Central memory CD4-positive, alpha-beta T cell (primary cell): Measurements from ENCODE around the gene CHD5.

Source experiments
- DNase-seq: peaks from one replicate; pipeline ENCODE4 v3.0.0; 2022

The CHD5 gene

GRCh38 chr1:6096243-6097116 lies 83.6 kb downstream of the CHD5 start:
- DNase-seq = no peak

DNA sequence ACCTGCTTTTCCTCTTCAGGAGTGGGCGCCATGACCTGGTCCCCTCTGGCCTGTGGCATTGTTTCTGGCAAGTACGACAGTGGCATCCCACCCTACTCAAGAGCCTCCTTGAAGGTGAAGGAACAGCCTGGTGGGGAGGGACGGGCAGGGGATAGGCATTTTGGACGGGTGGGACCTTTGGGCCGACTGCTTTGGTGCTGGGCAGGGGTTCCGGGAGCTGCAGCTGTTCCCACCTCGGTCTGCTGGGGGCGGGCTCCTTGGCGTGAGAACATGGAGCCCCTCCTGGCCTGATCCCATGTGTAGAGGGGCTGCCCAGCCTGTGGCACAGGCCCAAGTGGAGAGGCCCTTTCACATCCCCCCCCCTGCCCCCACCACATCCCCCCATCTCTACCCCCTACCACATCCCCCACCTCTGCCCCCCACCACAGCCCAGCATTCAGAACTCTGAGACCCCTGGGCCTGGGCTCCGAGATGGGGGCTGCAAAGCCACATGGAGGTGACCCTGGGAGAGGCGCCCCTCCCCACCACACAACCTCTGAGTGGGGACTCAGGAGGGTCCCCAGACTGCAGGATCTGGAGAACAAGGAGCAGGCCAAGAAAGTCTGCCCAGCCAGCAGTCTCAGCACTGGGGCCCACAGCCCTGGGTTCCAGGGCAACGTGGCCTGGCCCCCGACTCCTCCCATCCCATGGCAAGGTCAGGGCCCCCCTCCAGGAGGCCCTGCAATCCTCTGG lies 84.4 kb downstream of the CHD5 start:
- DNase-seq = no peak

DNA sequence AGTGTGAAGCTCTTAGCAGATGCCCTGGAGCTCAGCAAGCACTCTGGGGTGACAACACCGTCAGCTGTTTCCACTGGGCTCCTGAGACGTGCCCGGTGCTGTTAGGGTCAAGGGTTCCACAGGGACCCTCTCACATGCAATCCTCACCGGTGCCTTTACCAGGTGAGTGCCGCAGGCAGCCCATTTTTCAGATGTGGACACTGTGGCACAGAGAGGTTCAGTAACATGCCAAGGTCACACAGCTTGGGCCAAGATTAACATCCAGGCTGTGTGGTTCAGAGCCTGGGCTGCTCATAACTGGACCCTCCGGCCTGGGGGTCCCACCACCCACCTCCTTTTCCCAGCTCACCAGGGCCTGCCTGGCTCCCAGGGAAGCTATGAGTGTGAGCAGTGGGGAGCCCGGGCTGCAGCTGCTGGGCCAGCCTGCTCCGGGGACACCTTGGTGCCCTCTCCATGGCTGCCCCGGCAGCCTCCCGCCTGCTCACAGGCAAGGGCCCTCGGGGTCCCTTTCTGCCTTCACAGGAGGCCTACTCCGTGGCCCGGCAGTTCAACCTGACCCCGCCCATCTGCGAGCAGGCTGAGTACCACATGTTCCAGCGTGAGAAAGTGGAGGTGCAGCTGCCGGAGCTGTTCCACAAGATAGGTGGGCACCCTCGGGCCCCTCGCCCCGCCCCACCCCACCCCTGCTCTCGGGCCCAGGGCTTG lies 85.2 kb downstream of the CHD5 start:
- DNase-seq = no peak

GRCh38 chr1:6094246-6094645 lies 85.9 kb downstream of the CHD5 start:
- DNase-seq = no peak

DNA sequence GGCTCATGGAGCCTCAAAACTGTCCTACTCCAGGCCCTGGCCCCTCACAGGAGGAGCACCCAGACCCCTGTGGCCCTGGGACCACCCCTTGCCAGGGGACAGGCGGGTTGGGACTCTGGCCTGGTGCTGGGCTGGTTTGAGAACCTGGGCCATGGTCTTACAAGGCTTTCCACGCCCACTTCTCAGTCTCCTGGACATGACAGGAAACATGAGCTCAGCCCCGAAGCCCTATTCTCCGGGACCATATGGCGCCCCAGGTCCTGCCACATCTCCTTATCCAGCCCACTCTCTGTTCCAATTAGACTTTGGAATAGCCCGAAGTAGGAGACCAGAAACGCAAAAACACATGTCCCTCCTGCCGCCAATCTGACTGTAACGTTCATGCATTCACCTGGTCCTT lies 86.5 kb downstream of the CHD5 start:
- no peak for DNase-seq

DNA sequence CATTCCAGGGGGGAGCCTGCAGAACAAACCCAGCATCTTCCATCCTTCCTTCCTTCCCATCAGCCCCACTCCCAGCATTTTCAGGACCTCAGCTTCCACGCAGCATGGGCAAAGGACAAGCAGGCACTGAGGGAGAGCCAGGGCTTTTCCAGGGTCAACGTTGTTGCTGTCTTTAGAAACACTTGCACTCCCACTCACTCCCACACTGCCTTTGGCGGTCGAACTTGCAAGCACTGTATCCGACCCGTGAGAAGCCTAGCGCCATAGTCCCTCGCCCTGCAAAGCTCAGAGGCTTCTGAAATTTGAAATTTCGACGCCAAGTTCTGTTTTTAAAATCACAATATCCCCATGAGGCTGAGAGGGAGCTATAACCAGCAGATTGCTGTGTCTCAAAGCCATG lies 87.0 kb downstream of the CHD5 start:
- no peak for DNase-seq

- no peak for DNase-seq
Observed at GRCh38 chr1:6092211-6092610, 87.9 kb downstream of the CHD5 start.

DNA sequence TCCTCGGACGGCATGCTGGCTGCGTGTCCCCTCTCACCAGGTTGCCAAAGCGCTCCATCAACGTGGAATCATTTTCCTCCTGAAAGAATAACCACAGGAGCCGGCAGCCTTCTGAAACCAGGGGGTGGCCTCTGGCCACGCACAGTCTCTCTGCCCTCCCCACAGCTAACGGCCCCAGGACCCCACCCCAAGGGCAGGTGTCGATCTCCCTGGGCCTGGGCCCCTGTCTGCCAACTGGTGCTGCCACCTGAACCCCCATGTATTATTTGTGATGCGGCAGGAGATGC lies 88.4 kb downstream of the CHD5 start:
- no peak for DNase-seq

DNA sequence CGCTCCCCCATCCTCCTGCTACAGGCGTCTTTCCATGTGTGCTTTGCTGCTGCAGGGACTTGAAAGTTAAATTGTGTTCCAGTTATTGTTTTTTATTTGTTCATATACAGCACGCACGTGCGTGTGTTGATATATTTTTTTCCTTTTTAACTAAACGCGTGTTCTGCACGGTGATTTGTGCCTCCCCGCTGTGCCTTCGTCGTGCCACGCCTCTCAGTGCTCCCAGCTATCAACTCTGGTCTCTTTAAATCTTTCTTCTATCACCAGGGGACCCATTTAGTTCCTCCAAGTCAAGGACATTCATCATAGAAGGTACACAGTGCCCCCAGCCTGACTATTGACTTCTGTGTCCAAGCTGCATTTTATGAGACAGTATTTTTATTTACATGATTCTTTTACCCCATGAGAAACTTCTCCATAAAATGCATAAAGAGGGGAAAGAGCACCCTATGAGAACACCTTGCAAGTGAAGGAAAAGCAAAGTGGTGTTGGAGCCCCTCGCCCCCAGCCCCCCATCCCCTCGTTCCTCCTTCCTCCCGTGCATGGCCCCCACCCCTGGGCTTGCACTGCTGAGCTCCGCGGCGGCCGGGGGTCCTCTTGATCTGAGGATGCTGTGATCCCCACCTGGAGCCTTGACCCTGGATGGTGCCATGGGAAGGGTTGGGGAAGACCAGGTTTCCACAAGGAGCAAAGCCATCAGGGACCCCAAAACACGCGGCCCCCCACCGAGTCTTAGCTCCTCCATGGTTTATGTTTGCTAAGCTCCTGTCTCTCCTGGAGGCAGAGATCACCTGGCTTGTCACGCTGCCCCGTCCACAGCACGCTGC lies 88.9 kb downstream of the CHD5 start:
- DNase-seq = no peak

DNA sequence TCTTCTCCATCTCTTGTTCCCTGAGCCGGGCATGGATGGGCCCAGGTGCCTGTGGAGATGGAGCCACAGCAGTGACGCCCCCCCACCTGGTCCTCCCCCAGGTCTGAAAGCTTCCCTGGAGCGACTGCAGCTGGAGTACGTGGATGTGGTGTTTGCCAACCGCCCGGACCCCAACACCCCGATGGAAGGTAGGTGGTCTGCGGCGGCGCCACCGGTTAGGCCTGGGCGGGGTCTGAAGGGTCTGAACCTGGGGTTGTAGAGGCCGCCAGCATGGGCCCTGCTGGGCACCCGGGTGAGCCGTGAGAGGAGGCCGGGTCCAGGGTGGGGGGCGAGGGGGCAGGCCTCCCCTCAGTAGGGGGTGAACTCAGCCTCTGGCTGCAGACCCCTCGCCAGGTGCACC lies 89.8 kb downstream of the CHD5 start:
- no peak for DNase-seq

DNA sequence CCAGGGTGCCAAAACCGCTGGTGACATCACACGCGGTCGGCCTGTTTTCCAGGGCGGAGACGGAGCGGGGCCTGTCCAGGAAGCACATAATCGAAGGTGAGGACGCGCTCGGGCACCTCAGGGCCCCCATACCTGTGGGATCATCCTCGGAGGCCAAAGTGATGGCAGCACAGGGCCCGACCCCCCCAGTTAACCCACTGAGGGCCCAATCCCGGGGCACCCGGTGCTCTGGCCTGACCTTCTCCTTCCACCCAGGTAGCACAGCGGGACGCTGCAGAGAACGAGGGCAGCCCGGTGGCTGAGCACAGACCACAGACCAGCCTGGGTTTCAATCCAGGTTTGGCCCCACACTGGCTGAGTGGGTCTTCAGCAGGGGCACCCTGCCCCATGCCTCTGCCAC lies 91.2 kb downstream of the CHD5 start:
- DNase-seq = no peak

DNA sequence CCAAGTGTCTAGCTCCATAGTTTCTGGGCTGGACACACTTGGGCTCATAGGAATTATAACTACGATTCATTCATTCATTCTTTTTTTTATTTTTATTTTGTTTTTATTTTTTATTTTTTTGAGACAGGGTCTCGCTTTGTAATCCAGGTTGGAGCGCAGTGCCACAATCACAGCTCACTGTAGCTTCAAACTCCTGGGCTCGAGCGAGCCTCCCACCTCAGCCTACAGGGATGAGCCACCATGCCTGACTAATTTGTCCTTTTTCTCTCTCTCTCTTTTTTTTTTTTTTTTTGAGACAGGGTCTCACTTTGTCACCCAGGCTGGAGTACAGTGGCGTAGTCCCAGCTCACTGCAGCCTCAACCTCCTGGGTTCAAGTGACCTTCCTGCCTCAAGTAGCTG lies 92.2 kb downstream of the CHD5 start:
- DNase-seq = no peak

DNA sequence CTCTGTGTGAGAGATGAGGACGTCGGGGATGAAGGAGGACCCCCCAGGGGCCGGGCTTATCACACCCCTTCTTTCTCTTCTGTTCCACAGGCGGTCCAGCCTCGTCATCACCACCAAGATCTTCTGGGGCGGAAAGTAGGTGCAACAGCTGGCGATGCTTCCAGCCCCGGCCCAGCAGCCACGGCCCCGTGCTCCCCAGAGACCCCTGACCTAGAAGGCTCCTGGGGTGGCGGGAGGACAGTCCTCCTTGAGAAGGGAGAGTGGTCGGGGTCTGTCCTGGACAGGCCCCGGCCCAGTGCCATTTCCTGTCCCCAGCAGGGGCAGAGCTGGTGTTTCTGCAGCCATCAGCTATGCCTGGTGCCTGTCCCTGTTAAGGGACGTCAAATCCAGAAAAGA lies 92.7 kb downstream of the CHD5 start:
- no peak for DNase-seq

GRCh38 chr1:6086762-6087376 lies 93.3 kb downstream of the CHD5 start:
- no peak for DNase-seq

DNA sequence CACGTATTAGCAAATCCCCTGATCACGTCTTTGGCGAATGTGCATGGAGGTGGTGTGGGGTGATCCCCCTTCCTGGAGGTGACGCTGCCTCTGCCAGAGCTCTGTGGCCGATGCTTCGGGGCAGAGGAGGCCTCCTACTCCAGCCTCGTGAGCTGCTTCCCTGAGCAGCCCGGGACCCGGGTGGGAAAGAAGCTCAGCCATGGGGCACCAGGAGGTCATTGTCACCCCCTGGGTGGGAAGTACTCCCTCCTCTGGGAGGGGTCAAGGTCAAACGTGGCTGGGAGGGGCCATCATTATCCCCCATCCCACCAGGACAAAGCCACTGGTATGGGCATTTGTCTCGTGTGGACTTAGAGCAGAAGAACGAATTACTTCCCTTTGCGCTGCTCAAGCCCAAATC lies 93.8 kb downstream of the CHD5 start:
- no peak for DNase-seq

- no peak for DNase-seq
Observed at GRCh38 chr1:6085666-6086065, 94.5 kb downstream of the CHD5 start.

DNA sequence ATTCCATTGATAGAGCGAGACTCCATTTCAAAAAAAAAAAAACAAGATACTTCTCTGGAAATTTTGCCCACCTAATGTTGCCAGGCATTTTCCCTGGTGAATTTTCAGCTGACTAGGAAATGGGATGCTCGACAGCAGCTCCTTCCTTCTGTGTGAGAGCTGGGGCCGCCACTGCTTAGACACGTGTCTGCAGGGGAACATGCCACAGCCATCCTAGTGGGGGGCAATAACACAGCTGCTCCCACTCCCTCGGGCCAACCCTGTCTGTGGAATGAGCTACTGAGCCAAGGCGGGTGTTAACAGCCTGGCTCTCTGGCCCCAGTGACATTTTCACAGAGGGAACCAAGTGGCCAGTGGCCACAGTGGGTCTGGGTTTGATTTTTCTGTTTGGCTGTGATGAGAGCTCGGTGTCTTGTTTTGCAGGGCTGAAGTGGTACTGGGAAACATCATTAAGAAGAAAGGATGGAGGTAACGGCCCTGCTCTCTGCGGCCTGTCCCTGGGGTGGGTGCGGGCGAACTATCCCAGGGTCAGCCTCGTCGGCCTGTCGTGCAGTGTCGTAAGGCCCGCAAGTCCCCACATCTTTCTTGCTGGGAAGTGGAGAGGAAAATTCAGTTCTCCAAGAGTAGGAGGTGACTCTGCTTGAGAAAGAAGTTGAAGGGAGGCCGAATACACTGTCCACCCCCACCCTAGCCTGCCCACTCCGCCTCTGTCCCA lies 95.2 kb downstream of the CHD5 start:
- DNase-seq = no peak

GRCh38 chr1:6083801-6084446 lies 96.2 kb downstream of the CHD5 start:
- no peak for DNase-seq

DNA sequence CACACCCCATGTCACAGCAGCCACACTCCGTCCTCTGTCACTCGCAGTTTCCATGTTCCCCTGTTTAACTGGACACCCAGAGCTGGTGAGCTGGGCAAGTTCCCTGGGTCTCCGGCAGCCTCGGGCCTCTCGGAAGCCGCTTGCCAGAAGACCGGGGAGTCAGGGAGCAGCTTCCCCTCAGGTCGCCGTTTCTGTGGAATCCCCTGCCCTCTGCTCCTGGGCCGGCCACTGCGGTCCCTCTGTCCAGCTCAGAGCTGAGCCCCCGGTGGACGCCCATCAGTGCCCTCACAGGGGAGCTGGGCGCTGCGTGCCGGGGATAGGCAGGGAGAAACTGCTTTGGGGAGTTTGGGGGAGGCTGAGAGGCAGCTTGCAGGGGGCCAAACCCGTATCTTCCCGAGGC lies 96.7 kb downstream of the CHD5 start:
- no peak for DNase-seq

GRCh38 chr1:6082430-6082971 lies 97.6 kb downstream of the CHD5 start:
- no peak for DNase-seq

DNA sequence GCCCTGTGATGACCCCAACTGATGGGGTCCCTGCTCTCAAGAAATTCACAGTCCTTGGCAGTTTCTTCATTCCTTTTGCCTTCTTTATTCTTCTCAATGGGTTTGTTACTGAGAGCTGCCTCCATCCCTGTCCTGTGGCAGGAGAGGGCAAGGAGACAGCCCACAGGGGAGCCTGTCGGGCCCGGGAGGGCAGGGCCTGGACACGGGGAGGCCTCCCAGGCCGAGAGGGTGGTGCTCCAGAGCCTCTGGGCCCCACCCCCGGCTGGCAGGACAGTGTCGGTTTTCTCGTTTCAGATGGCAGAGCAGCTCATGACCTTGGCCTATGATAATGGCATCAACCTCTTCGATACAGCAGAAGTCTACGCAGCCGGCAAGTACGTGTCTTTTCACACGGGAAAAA lies 98.2 kb downstream of the CHD5 start:
- DNase-seq = no peak
